GM21723 (cell line): ENCODE results near the gene NDUFAF8.

Experiments used
- ATAC-seq: cut with Tn5 transposase; IDR thresholded peaks from one replicate; pipeline ENCODE4 v1.9.1; 2021; ENCODE audit warnings: mild to moderate bottlenecking, moderate library complexity; ENCODE audit not compliant: unreplicated experiment

NDUFAF8 gene

DNA sequence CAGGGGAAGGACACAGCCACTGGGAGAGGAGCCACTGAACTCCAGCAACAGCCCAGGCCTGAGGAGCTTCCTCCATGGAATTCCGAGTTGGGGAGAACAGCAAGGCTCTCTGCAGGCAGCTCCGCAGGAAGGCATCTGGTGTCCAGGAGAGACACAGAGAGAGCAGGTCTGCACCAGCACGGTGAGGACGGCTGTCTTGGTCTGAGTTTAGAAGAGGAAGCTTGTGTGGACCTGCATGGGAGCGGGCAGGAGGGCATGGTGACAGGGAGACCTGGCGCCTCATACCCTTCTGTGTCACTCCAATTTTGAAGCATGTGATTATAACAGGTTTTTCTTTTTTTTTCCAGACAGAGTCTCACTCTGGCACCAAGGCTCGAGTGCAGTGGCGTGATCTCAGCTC is 49.6 kb downstream of the NDUFAF8 start:
- ATAC-seq, result no peak

DNA sequence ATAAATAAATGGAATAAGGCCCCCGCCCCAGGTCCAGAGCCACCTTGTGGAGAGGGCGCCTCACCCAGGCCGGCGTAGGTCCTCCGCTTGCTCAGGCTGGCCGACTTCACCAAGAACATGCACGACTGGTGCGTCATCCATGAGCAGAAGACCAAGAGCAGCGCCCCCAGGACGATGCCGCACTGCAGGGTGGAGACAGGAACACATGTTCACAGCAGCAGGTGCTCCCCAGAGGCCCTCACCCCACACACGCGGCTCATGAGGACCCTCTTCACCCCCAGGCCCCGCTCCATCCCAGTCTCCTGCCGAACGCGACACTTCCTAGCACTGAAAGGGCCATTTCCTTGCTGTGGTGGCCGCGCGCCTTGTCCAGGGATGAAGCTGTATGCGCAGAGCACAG is 50.5 kb downstream of the NDUFAF8 start:
- no peak for ATAC-seq

DNA sequence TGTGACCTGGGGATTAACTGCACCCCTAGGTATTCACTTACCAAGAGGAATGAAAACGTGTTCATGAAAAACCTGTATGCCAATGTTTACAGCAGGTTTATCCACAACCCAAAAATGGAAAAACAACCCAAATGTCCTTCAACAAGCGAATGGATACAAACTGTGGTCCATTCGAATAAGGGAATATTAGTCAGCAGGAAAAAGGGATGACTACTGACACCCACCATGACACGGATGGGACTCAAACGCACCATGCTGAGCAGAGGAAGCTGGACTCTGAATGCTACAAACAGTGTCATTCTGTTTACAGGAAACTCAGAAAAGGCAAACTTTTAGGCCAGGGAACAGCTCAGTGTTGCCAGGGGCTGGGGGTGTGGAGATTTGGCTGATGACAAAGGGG is 51.1 kb downstream of the NDUFAF8 start:
- no peak for ATAC-seq
